Measurements from ENCODE around the gene CATSPERZ. TPM values are rescaled to one million over a fixed set of nuclear protein-coding genes. Genes with fewer than 3 reads are reported as not detected.

The CATSPERZ gene
- total RNA-seq, 2 donors from 2014 or later = not detected

DNA sequence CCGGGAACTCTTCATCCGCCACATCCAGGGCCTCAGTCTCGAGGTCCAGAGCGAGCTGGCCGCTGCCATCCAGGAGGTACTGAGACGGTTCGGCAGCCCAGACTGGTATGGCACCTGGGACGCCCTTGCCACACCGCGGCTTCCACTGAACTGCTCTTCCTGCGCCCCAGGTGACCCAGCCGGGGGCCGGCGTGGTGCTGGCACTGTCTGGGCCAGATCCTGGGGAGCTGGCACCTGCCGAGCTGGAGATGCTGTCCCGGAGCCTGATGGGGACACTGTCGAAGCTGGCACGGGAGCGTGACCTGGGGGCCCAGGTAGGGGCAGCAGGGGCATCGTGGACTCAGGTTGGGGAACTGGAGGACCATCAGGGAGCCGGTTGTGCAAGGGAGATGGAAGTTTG lies 41.3 kb downstream of the CATSPERZ start:
- Mint-ChIP-seq H3K4me3 (peak overlapping the region; percentile 59), H3K27ac (no peak overlapping the region), H3K9me3 (no peaks in the 10 kb centered on the region), H3K36me3 (ENCODE audit: low read depth) (peaks cover 3% of the 10 kb centered on the region), H3K4me1 (peaks cover 7% of the 10 kb centered on the region), H3K27me3 (ENCODE audit: insufficient read depth) (peaks cover 13% of the 10 kb centered on the region)
- no peak overlapping the region for H3K27ac ChIP-seq (ENCODE audit: low read depth, low read length)
- H3K4me1 ChIP-seq (ENCODE audit: control insufficient read depth, insufficient read depth, low read length) = no peaks in the 10 kb centered on the region
- H3K4me3 ChIP-seq (ENCODE audit: low read length) = no peak overlapping the region
- H3K9ac ChIP-seq (ENCODE audit: extremely low read depth, low read length, poor library complexity, severe bottlenecking) = no peak overlapping the region
- H3K9me3 ChIP-seq (ENCODE audit: control insufficient read depth, low read length) = no peaks in the 10 kb centered on the region
- H3K36me3 ChIP-seq (ENCODE audit: control insufficient read depth, insufficient read depth, low read length) = no peaks in the 10 kb centered on the region
- DNase-seq = no peak
- no peaks in the 10 kb centered on the region for H3K27me3 ChIP-seq (ENCODE audit: control insufficient read depth, insufficient read depth, low read length, poor library complexity, severe bottlenecking)
- 93 to 94% methylated on average over 6 to 21 of the region's 21 CpGs for WGBS, 2 experiments (ENCODE audit: insufficient coverage in 1 of 2, insufficient read length in 1 of 2)
- TF ChIP-seq, protein P1, sequence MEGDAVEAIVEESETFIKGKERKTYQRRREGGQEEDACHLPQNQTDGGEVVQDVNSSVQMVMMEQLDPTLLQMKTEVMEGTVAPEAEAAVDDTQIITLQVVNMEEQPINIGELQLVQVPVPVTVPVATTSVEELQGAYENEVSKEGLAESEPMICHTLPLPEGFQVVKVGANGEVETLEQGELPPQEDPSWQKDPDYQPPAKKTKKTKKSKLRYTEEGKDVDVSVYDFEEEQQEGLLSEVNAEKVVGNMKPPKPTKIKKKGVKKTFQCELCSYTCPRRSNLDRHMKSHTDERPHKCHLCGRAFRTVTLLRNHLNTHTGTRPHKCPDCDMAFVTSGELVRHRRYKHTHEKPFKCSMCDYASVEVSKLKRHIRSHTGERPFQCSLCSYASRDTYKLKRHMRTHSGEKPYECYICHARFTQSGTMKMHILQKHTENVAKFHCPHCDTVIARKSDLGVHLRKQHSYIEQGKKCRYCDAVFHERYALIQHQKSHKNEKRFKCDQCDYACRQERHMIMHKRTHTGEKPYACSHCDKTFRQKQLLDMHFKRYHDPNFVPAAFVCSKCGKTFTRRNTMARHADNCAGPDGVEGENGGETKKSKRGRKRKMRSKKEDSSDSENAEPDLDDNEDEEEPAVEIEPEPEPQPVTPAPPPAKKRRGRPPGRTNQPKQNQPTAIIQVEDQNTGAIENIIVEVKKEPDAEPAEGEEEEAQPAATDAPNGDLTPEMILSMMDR (conservative IDR thresholded peaks at IDR 0.05) = no peak

DNA sequence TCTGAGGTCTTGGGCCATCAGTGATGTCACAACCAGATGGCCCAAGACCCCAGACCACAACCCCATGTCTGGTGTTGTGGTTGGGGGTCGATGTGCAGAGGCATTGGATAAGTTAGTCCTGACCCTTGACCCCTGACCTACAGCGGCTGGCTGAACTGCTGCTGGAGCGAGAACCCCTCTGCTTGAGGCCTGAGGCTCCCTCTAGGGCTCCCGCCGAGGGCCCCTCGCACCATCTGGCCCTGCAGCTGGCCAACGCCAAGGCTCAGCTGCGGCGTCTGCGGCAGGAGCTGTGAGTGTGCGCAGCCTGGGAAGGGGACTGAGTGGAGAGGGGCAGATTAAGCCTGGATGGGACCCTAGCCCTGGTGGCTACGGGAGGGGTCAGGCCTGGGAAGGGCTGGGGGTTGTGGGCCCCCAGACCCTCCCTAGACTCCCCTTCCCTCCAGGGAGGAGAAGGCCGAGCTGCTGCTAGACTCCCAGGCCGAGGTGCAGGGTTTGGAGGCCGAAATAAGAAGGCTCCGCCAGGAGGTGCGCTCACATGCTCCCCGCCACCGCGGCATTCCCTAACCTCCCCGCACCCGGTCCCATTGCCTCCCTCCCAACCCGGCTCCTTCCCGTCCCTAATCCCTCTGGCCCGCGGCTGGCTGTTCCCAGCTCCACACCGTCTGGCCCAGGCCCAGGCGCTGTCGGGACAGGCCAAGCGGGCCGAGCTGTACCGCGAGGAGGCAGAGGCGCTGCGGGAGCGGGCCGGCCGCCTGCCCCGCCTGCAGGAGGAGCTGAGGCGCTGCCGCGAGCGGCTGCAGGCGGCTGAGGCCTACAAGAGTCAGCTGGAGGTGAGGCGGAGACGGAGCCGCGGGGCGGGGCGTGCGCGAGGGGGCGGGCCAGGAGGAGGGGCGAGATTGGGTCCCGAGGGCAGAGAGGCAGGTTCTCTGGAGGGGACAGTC lies 42.0 kb downstream of the CATSPERZ start:
- Mint-ChIP-seq H3K27me3 (ENCODE audit: insufficient read depth) (peaks cover 13% of the 10 kb centered on the region), H3K9me3 (no peaks in the 10 kb centered on the region), H3K4me3 (peak overlapping the region; percentile 59), H3K4me1 (peaks cover 7% of the 10 kb centered on the region), H3K36me3 (ENCODE audit: low read depth) (peaks cover 3% of the 10 kb centered on the region), H3K27ac (no peak overlapping the region)
- Histone ChIP-seq H3K9ac (ENCODE audit: extremely low read depth, low read length, poor library complexity, severe bottlenecking) (peak overlapping the region; percentile 34), H3K27me3 (ENCODE audit: control insufficient read depth, insufficient read depth, low read length, poor library complexity, severe bottlenecking) (no peaks in the 10 kb centered on the region), H3K4me1 (ENCODE audit: control insufficient read depth, insufficient read depth, low read length) (no peaks in the 10 kb centered on the region), H3K4me3 (ENCODE audit: low read length) (peak overlapping the region; percentile 49), H3K27ac (ENCODE audit: low read depth, low read length) (peak overlapping the region; percentile 73), H3K36me3 (ENCODE audit: control insufficient read depth, insufficient read depth, low read length) (no peaks in the 10 kb centered on the region), H3K9me3 (ENCODE audit: control insufficient read depth, low read length) (no peaks in the 10 kb centered on the region)
- WGBS, 2 experiments (ENCODE audit: insufficient coverage in 1 of 2, insufficient read length in 1 of 2) = 29 to 34% methylated on average over 34 to 55 of the region's 55 CpGs
- peak; percentile 99 for DNase-seq
- TF ChIP-seq, protein P1 (conservative IDR thresholded peaks at IDR 0.05) = peak; percentile 71

DNA sequence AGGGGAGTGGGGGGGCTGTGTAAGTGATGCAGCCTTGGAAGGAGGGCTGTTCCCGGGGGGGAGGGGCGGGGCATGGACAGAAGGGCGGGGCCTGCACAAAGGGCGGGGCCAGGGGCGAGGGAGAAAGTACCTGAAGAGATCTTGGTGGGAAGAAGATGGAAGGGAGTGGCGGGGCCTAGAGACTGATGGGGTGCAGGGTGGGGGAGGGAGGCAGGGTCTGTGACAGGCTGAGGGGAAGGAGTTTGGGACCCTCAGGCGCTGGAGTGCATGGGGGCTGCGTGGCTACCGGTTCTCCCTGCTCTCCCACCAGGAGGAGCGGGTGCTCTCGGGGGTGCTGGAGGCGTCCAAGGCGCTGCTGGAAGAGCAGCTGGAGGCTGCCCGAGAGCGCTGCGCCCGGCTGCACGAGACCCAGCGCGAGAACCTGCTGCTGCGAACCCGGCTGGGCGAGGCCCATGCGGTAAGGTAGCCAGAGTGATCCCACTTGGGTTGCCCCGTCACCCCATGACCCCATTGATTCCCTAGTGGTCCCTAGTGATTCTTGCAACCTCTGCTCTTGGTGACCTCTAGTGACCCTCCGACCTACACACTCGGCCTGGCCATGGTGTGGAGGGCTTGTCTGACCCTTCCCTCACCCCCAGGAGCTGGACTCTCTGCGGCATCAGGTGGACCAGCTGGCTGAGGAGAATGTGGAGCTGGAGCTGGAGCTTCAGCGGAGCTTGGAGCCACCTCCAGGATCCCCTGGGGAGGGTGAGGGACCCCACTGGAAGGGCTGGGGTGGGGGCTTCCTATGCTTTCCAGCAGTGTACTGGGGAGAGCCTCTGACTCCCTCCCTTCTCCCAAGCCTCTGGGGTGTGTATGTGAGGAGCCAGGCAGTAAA lies 42.9 kb downstream of the CATSPERZ start:
- DNase-seq = no peak
- WGBS, 2 experiments (ENCODE audit: insufficient coverage in 1 of 2, insufficient read length in 1 of 2) = 80 to 89% methylated on average over 16 to 28 of the region's 29 CpGs
- H3K9ac ChIP-seq (ENCODE audit: extremely low read depth, low read length, poor library complexity, severe bottlenecking) = no peak overlapping the region

More for the DNA sequence above, 42.9 kb downstream of the CATSPERZ start:
- no peaks in the 10 kb centered on the region for H3K27me3 ChIP-seq (ENCODE audit: control insufficient read depth, insufficient read depth, low read length, poor library complexity, severe bottlenecking)
- no peak overlapping the region for H3K27ac ChIP-seq (ENCODE audit: low read depth, low read length)
- Mint-ChIP-seq H3K4me1 (peaks cover 7% of the 10 kb centered on the region), H3K27ac (no peak overlapping the region), H3K27me3 (ENCODE audit: insufficient read depth) (peaks cover 13% of the 10 kb centered on the region), H3K4me3 (peak overlapping the region; percentile 59), H3K9me3 (no peaks in the 10 kb centered on the region), H3K36me3 (ENCODE audit: low read depth) (peaks cover 3% of the 10 kb centered on the region)
- H3K9me3 ChIP-seq (ENCODE audit: control insufficient read depth, low read length) = no peaks in the 10 kb centered on the region
- H3K36me3 ChIP-seq (ENCODE audit: control insufficient read depth, insufficient read depth, low read length) = no peaks in the 10 kb centered on the region
- no peaks in the 10 kb centered on the region for H3K4me1 ChIP-seq (ENCODE audit: control insufficient read depth, insufficient read depth, low read length)
- H3K4me3 ChIP-seq (ENCODE audit: low read length) = no peak overlapping the region
- TF ChIP-seq, protein P1 (conservative IDR thresholded peaks at IDR 0.05) = no peak

All from endodermal cell (in vitro differentiated cells).